ENCODE results near the gene UGT2B15. TPM values are rescaled to one million over a fixed set of nuclear protein-coding genes. Genes with fewer than 3 reads are reported as not detected.
"Not testable (repeated sequence)": the region's sequence is repeated elsewhere in the genome, so short reads cannot be mapped to it uniquely, and the experiment has no call there.

UGT2B15 gene
- total and polyA plus RNA-seq, 10 of the 15 experiments (the other 5 are each of a cell fraction or from before 2014, with no cell fraction given) = not detected

DNA sequence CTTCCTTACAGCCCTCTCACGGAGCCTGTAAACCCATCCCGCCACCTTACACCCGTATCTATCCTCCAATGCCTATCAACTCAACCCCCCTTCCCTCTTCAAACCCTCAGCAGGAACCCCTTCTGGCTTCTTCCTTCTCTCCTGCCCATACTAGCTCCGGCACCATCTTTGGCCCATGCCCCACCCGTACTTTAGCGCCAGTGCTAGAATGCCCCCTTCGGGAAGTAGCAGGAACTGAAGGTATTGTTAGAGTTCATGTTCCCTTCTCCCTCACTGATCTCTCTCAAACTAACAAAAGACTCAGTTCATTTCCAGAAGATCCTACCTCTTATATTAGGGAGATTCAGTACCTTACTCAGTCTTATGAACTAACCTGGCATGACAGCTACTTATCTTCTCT is 2.7 kb upstream of the UGT2B15 start:
- H3K4me1 ChIP-seq (ENCODE audit: control insufficient read depth, insufficient read depth, low read length) = no peaks in the 10 kb centered on the region
- no TSS peak for BruUV-seq (replicated peaks)
- no peaks in the 10 kb centered on the region for H3K79me2 ChIP-seq (ENCODE audit: control insufficient read depth, insufficient read depth, low read length)
- ATAC-seq = no peak
- POLR2A ChIA-PET = no interaction called here
- no peaks in the 10 kb centered on the region for H3K27me3 ChIP-seq (replicated peaks in 1 of 2; ENCODE audit: control insufficient read depth in 2 of 2, insufficient read depth in 2 of 2, low read length in 1 of 2)
- CTCF ChIA-PET = interaction anchor here (1.4 kb wide), 1 partner anchor 174 kb away, joined by 5 read pairs; no protein-coding TSS in a partner anchor
- no peak overlapping the region for H3K4me3 ChIP-seq
- H3K27ac ChIP-seq (ENCODE audit: control insufficient read depth, insufficient read depth) = no peak overlapping the region
- H3K4me2 ChIP-seq (ENCODE audit: control insufficient read depth, insufficient read depth) = no peak overlapping the region
- in situ Hi-C loops (cut with MboI) (no loop called here), intact Hi-C loops (cut with micrococcal nuclease; ENCODE audit: unreplicated experiment) (no loop called here)
- no peak overlapping the region for H2AFZ ChIP-seq (ENCODE audit: control insufficient read depth, low read depth, low read length)
- no peaks in the 10 kb centered on the region for H3K36me3 ChIP-seq (ENCODE audit: control insufficient read depth in 2 of 2, insufficient read depth in 2 of 2, low read length in 1 of 2)
- H4K20me1 ChIP-seq (ENCODE audit: control insufficient read depth, insufficient read depth) = no peaks in the 10 kb centered on the region
- DNase-seq (ENCODE audit: low read depth, low spot score) = no peak
- SMC1A ChIA-PET (ENCODE audit: uncharacterized antibody, unreplicated experiment) = interaction anchor here (1.2 kb wide), 1 partner anchor 175 kb away, joined by 6 read pairs; no protein-coding TSS in a partner anchor
- RAD21 ChIA-PET (ENCODE audit: unreplicated experiment) = interaction anchor here (1.8 kb wide), 1 partner anchor 175 kb away, joined by 6 read pairs; no protein-coding TSS in a partner anchor
- no peak for FAIRE-seq
- no peak for TF ChIP-seq RUNX3 (IDR thresholded peaks at IDR 0.05; ENCODE audit: low read length)
- TF ChIP-seq RAD21 (IDR thresholded peaks at IDR 0.05; ENCODE audit: insufficient read depth, low read depth, low read length) = peak; percentile 19; the same call in 1 of the 2 replicates
- no peaks in the 10 kb centered on the region for H3K9me3 ChIP-seq (replicated peaks; ENCODE audit: control insufficient read depth, insufficient read depth, low read length)
- H3K9ac ChIP-seq (ENCODE audit: control insufficient read depth, insufficient read depth, low read length) = no peak overlapping the region
- WGBS (ENCODE audit: insufficient coverage, insufficient replicate concordance, low lambda C conversion rate, missing lambda C conversion rate) = 45% methylated on average over 7 of the region's 7 CpGs

DNA sequence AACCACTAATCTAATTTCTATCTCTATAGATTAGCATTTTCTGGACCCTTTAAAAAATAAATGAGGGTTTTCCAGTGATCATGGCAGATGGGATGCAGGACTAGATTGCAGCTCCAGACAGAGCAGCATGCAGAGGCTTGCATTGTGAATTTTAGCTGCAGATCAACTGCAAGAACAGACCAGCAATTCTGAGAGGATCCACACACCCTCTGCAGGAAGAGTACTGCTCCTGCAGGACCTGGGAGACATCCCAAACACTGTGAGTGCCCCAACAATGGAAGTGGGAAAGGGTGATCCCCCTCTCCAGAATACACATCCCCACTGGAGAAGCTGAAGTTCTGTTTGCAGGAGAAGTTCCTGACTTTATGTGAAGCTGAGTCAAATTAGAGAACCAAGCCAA is 765 bp upstream of the UGT2B15 start:
- H3K9me3 ChIP-seq (replicated peaks; ENCODE audit: control insufficient read depth, insufficient read depth, low read length); RAD21 ChIA-PET (ENCODE audit: unreplicated experiment); CTCF ChIA-PET; H3K27me3 ChIP-seq (replicated peaks in 1 of 2; ENCODE audit: control insufficient read depth in 2 of 2, insufficient read depth in 2 of 2, low read length in 1 of 2); ATAC-seq; H4K20me1 ChIP-seq (ENCODE audit: control insufficient read depth, insufficient read depth); H2AFZ ChIP-seq (ENCODE audit: control insufficient read depth, low read depth, low read length); SMC1A ChIA-PET (ENCODE audit: uncharacterized antibody, unreplicated experiment); H3K4me2 ChIP-seq (ENCODE audit: control insufficient read depth, insufficient read depth); H3K9ac ChIP-seq (ENCODE audit: control insufficient read depth, insufficient read depth, low read length); H3K79me2 ChIP-seq (ENCODE audit: control insufficient read depth, insufficient read depth, low read length); FAIRE-seq; H3K4me3 ChIP-seq; DNase-seq (ENCODE audit: low read depth, low spot score); POLR2A ChIA-PET; H3K36me3 ChIP-seq (ENCODE audit: control insufficient read depth in 2 of 2, insufficient read depth in 2 of 2, low read length in 1 of 2); intact Hi-C loops (cut with micrococcal nuclease; ENCODE audit: unreplicated experiment); BruUV-seq (replicated peaks); H3K27ac ChIP-seq (ENCODE audit: control insufficient read depth, insufficient read depth); H3K4me1 ChIP-seq (ENCODE audit: control insufficient read depth, insufficient read depth, low read length); in situ Hi-C loops (cut with MboI): not testable (repeated sequence)

DNA sequence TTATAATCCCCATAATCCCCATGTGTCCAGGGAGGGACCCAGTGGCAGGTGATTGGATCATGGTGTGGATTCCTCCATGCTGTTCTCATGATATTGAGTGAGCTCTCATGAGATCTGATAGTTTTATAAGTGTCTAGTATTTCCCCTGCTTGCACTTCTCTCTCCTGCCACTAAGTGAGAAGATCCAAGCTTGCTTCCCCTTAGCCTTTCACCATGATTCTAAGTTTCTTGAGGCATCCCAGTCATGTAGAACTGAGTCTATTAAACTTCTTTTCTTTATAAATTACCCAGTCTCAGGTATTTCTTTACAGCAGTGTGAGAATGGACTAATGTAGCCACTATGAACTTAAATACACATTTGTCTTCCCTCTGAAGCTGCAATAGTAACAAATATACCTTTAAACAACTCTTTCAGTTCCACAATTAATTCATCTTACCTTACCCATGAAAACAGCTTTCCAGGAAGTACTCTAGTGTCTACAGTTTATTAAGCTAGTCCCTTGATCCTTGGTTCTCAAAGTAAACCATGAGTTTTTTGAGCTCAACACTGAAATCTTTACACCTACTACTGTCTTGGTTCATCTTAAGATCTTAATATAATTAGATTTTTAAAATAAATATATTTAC is 1.8 kb downstream of the UGT2B15 start:
- RAD21 ChIA-PET (ENCODE audit: unreplicated experiment); H2AFZ ChIP-seq (ENCODE audit: control insufficient read depth, low read depth, low read length); H3K36me3 ChIP-seq (ENCODE audit: control insufficient read depth in 2 of 2, insufficient read depth in 2 of 2, low read length in 1 of 2); intact Hi-C loops (cut with micrococcal nuclease; ENCODE audit: unreplicated experiment); H3K9ac ChIP-seq (ENCODE audit: control insufficient read depth, insufficient read depth, low read length); H3K4me3 ChIP-seq; ATAC-seq; H3K27me3 ChIP-seq (replicated peaks in 1 of 2; ENCODE audit: control insufficient read depth in 2 of 2, insufficient read depth in 2 of 2, low read length in 1 of 2); H3K79me2 ChIP-seq (ENCODE audit: control insufficient read depth, insufficient read depth, low read length); in situ Hi-C loops (cut with MboI); H3K4me2 ChIP-seq (ENCODE audit: control insufficient read depth, insufficient read depth); FAIRE-seq; CTCF ChIA-PET; H3K27ac ChIP-seq (ENCODE audit: control insufficient read depth, insufficient read depth); POLR2A ChIA-PET; H3K4me1 ChIP-seq (ENCODE audit: control insufficient read depth, insufficient read depth, low read length); DNase-seq (ENCODE audit: low read depth, low spot score); BruUV-seq (replicated peaks); H4K20me1 ChIP-seq (ENCODE audit: control insufficient read depth, insufficient read depth); H3K9me3 ChIP-seq (replicated peaks; ENCODE audit: control insufficient read depth, insufficient read depth, low read length): not testable (repeated sequence)
- SMC1A ChIA-PET (ENCODE audit: uncharacterized antibody, unreplicated experiment) = interaction anchor here (1.3 kb wide), 1 partner anchor 29 kb away, joined by 3 read pairs; no protein-coding TSS in a partner anchor

DNA sequence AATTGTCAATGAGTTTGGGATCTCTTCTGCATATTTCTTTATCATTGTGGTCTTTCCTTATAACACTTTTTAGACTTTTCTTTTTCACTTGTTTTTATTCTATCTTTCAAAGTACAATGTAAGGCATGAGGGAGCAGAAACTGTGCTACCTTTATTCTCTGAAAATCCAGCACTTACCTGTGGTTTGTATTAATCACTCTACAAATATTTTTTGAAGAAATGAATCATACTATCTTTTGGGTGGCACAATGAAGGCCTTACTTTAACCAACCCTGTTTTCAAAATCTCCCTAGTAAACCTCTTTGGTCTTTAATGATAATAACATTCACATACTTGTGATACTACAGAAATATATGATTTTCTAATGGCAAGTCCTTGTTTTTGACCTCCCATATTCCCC is 2.9 kb downstream of the UGT2B15 start:
- not testable (repeated sequence) for H4K20me1 ChIP-seq (ENCODE audit: control insufficient read depth, insufficient read depth); BruUV-seq (replicated peaks); FAIRE-seq

More for the DNA sequence above, 2.9 kb downstream of the UGT2B15 start:
- RAD21 ChIA-PET (ENCODE audit: unreplicated experiment); H3K79me2 ChIP-seq (ENCODE audit: control insufficient read depth, insufficient read depth, low read length); H3K4me2 ChIP-seq (ENCODE audit: control insufficient read depth, insufficient read depth); H2AFZ ChIP-seq (ENCODE audit: control insufficient read depth, low read depth, low read length); H3K9ac ChIP-seq (ENCODE audit: control insufficient read depth, insufficient read depth, low read length); H3K27me3 ChIP-seq (replicated peaks in 1 of 2; ENCODE audit: control insufficient read depth in 2 of 2, insufficient read depth in 2 of 2, low read length in 1 of 2); H3K4me3 ChIP-seq; intact Hi-C loops (cut with micrococcal nuclease; ENCODE audit: unreplicated experiment); H3K27ac ChIP-seq (ENCODE audit: control insufficient read depth, insufficient read depth); DNase-seq (ENCODE audit: low read depth, low spot score); SMC1A ChIA-PET (ENCODE audit: uncharacterized antibody, unreplicated experiment); ATAC-seq; POLR2A ChIA-PET; H3K4me1 ChIP-seq (ENCODE audit: control insufficient read depth, insufficient read depth, low read length); CTCF ChIA-PET; H3K9me3 ChIP-seq (replicated peaks; ENCODE audit: control insufficient read depth, insufficient read depth, low read length); H3K36me3 ChIP-seq (ENCODE audit: control insufficient read depth in 2 of 2, insufficient read depth in 2 of 2, low read length in 1 of 2); in situ Hi-C loops (cut with MboI): not testable (repeated sequence)
